VCaP (cell line): ENCODE data around the gene DYNLRB2.

Source experiments
- H3K27ac ChIP-seq: fragments of 450-650 bp; 2 replicates; pipeline ENCODE4 v1.5.1; 2017
- TF ChIP-seq, protein P1 (sequence below): fragments of 450-650 bp; conservative IDR thresholded peaks from 2 replicates; pipeline ENCODE4 v1.5.1; 2017; ENCODE audit warnings: mild to moderate bottlenecking, moderate library complexity

DYNLRB2 gene

GRCh38 chr16:80511824-80512592, 28.8 kb upstream of the DYNLRB2 start:
- no peak overlapping the region for H3K27ac ChIP-seq
- TF ChIP-seq, protein P1, sequence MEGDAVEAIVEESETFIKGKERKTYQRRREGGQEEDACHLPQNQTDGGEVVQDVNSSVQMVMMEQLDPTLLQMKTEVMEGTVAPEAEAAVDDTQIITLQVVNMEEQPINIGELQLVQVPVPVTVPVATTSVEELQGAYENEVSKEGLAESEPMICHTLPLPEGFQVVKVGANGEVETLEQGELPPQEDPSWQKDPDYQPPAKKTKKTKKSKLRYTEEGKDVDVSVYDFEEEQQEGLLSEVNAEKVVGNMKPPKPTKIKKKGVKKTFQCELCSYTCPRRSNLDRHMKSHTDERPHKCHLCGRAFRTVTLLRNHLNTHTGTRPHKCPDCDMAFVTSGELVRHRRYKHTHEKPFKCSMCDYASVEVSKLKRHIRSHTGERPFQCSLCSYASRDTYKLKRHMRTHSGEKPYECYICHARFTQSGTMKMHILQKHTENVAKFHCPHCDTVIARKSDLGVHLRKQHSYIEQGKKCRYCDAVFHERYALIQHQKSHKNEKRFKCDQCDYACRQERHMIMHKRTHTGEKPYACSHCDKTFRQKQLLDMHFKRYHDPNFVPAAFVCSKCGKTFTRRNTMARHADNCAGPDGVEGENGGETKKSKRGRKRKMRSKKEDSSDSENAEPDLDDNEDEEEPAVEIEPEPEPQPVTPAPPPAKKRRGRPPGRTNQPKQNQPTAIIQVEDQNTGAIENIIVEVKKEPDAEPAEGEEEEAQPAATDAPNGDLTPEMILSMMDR = no peak

DNA sequence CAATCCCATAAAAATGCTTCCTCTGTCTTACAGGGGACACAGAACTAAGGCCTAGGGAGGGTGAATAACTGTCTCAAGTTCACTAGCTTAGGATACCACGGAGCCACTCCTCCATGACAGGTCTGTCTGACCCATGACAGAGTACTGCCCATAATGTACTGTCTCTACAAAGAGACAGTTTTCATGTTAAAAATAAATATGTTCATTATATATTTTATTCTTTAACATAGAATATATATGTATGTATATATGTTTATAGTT, 28.3 kb upstream of the DYNLRB2 start:
- H3K27ac ChIP-seq = no peak overlapping the region
- TF ChIP-seq, protein P1 = no peak

DNA sequence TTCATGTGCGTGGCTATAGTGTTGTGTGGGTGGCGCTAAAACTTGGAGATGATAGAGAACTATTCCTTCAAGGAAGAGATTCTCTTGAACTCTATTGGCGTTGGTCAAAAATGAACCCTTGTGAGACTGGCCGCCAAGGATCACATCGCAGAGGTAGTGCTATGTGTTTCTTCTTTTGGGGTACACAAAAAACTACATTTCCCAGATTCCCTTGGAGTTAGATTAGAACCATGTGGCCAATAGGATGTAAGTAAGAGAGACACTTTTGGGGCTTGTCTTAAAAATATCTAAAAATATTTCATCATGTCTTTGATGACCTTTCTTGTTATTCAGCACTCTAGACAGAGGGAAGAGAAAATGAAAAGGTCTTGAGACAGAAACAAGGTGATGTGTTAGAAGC, 25.4 kb upstream of the DYNLRB2 start:
- no peak overlapping the region for H3K27ac ChIP-seq
- TF ChIP-seq, protein P1 = no peak

GRCh38 chr16:80517846-80518245, 22.9 kb upstream of the DYNLRB2 start:
- H3K27ac ChIP-seq = no peak overlapping the region

DNA sequence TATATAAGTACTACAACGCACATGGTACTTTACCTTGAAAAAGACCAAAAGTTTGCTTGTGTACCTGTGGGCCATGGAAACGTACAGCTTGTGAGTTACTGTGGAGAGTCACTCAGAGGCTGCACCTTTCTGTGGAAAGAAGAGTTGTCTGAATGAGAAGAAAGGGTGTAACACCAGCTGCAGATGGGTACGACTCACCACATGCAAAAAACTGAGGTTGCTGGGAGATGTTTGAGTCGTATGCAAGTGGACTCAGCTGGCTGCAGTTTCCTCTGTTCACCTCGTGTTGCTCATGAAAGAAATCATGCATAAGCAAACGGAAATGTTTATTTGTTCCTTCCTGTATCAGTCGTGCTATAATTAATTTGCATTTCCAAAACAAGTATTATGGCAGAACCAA, 22.4 kb upstream of the DYNLRB2 start:
- TF ChIP-seq, protein P1 = no peak
- H3K27ac ChIP-seq = peak overlapping the region; percentile 26; the same call in 1 of the 2 replicates

More at GRCh38 chr16:80517846-80518245, 22.9 kb upstream of the DYNLRB2 start:
- TF ChIP-seq, protein P1 = no peak

- TF ChIP-seq, protein P1 = no peak
Observed at GRCh38 chr16:80519189-80519588, 21.6 kb upstream of the DYNLRB2 start.

DNA sequence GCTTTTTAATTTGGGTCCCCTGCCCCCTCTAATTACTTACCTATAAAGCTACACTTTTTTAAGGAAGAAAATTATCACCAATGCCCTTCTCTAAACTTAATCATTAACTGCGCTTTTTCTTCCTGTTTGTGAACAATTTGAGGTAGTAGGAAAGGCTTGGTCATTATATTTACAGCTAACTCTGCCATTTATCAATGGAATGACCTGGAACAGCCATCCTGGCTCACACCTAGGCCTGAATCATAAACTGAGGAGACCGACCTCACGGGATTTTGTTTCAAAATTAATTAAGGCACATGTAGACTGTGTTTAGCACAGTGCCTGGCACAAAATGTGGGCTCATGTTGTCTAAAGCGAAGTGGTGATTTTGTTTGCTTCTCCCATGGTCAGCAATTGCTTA, 15.4 kb upstream of the DYNLRB2 start:
- TF ChIP-seq, protein P1 = no peak
- no peak overlapping the region for H3K27ac ChIP-seq

More at GRCh38 chr16:80519189-80519588, 21.6 kb upstream of the DYNLRB2 start:
- no peak overlapping the region for H3K27ac ChIP-seq
